ENCODE results near the gene SLC38A11.

- no peak for TF ChIP-seq CTCF (IDR thresholded peaks at IDR 0.05; ENCODE audit: low read length)
- no peak for TF ChIP-seq EZH2 (IDR thresholded peaks at IDR 0.05; ENCODE audit: borderline replicate concordance, low read length)
Measured at GRCh38 chr2:164975891-164976290, 20.6 kb upstream of the SLC38A11 start.

Measured in OCI-LY1 (cell line).